SK-MEL-5 (cell line): ENCODE data around the gene ANGPTL4. TPM values are rescaled to one million over a fixed set of nuclear protein-coding genes. Genes with fewer than 3 reads are reported as not detected.

Experiments
- small RNA-seq, 2 experiments: library from RNA; depleted of rRNA; stranded (forward); fragments of <200 nt; gene quantifications; one replicate each; pipeline ENCODE3, GENCODE V24; 2014
- total RNA-seq: library from RNA; depleted of rRNA; stranded (reverse); fragments of >200 nt; shearing (Covaris generic); gene quantifications from 2 replicates; pipeline ENCODE4 v1.2.3, GENCODE V29; 2014; rRNA removed

Gene ANGPTL4
- total RNA-seq, 1 experiment from 2014 or later = not detected

Small RNA genes within 50 kb of the gene (small RNA-seq; reads per million reads assigned to genes)
- 0 reads per million in 2 experiments for gene MIR4999

Other genes starting within 250 kb of the ANGPTL4 start
- not detected in 2 replicates for gene FBN3, start 214.6 kb upstream of the ANGPTL4 start, total RNA-seq
- gene CERS4, start 154.8 kb upstream of the ANGPTL4 start, total RNA-seq = 26.4 and 28.1 TPM in 2 replicates
- 99.4 and 112 TPM in 2 replicates for gene CD320, start 55.8 kb upstream of the ANGPTL4 start, total RNA-seq
- gene NDUFA7, start 42.8 kb upstream of the ANGPTL4 start, total RNA-seq = 46.4 and 57.1 TPM in 2 replicates
- gene RPS28, start 42.7 kb upstream of the ANGPTL4 start, total RNA-seq = 786 and 875 TPM in 2 replicates
- 0.11 and 0.24 TPM in 2 replicates for gene KANK3, start 20.9 kb upstream of the ANGPTL4 start, total RNA-seq
- gene RAB11B, start 26.2 kb downstream of the ANGPTL4 start, total RNA-seq = 5.5 and 6.4 TPM in 2 replicates
- gene MARCHF2, start 49.1 kb downstream of the ANGPTL4 start, total RNA-seq = 16.6 and 17.8 TPM in 2 replicates
- gene HNRNPM, start 80.8 kb downstream of the ANGPTL4 start, total RNA-seq = 56.1 and 66.5 TPM in 2 replicates
- gene PRAM1, start 138.5 kb downstream of the ANGPTL4 start, total RNA-seq = not detected in 2 replicates
- gene ZNF414, start 150.0 kb downstream of the ANGPTL4 start, total RNA-seq = 0.90 and 3.4 TPM in 2 replicates
- gene MYO1F, start 213.3 kb downstream of the ANGPTL4 start, total RNA-seq = 0.05 and 0.27 TPM in 2 replicates
- not detected in 2 replicates for gene ADAMTS10, start 246.6 kb downstream of the ANGPTL4 start, total RNA-seq